NB4 (cell line): ENCODE results near the gene PRAMEF1.

Experiments used
- CTCF ChIP-seq: IDR thresholded peaks from one replicate; pipeline ENCODE4 v1.5.1; 2012; ENCODE audit warnings: low read depth, low read length
- POLR2A ChIP-seq: IDR thresholded peaks from 2 replicates; pipeline ENCODE4 v1.6.1; 2011; ENCODE audit warnings: mild to moderate bottlenecking; ENCODE audit not compliant: insufficient read length; ENCODE audit errors: extremely low read depth

- TF ChIP-seq CTCF = no peak
- no peak for TF ChIP-seq POLR2A
These were observed 34.9 kb upstream of the PRAMEF1 start for GRCh38 chr1:12756273-12756672.
